ENCODE data around the gene SLC1A5. TPM values are rescaled to one million over a fixed set of nuclear protein-coding genes. Genes with fewer than 3 reads are reported as not detected.

The SLC1A5 gene
- total RNA-seq, 1 experiment from 2014 or later, result 284 TPM

Other genes with a start within 250 kb of the SLC1A5 start
- 335 TPM for gene CALM3, start 187.3 kb downstream of the SLC1A5 start, total RNA-seq (2021; ENCODE audit: unreplicated experiment)
- gene PTGIR, start 163.5 kb downstream of the SLC1A5 start, total RNA-seq (2021; ENCODE audit: unreplicated experiment), result not detected
- not detected for gene GNG8, start 152.4 kb downstream of the SLC1A5 start, total RNA-seq (2021; ENCODE audit: unreplicated experiment)
- 2.0 TPM for gene DACT3, start 127.4 kb downstream of the SLC1A5 start, total RNA-seq (2021; ENCODE audit: unreplicated experiment)
- 73.5 TPM for gene PRKD2, start 71.5 kb downstream of the SLC1A5 start, total RNA-seq (2021; ENCODE audit: unreplicated experiment)
- gene FKRP, start 42.5 kb downstream of the SLC1A5 start, total RNA-seq (2021; ENCODE audit: unreplicated experiment), result 19.4 TPM
- gene STRN4, start 42.1 kb downstream of the SLC1A5 start, total RNA-seq (2021; ENCODE audit: unreplicated experiment), result 107 TPM
- gene AP2S1, start 62.3 kb upstream of the SLC1A5 start, total RNA-seq (2021; ENCODE audit: unreplicated experiment), result 296 TPM
- 47.6 TPM for gene ARHGAP35, start 72.4 kb upstream of the SLC1A5 start, total RNA-seq (2021; ENCODE audit: unreplicated experiment)
- gene NPAS1, start 231.2 kb upstream of the SLC1A5 start, total RNA-seq (2021; ENCODE audit: unreplicated experiment), result 4.6 TPM

Data from HCT116 (cell line).